GM13976 (cell line): ENCODE measurements around the gene PAQR5.
"Not testable (repeated sequence)": the region's sequence is repeated elsewhere in the genome, so short reads cannot be mapped to it uniquely, and the experiment has no call there.

Experiments used
- DNase-seq: peaks from one replicate; pipeline ENCODE4 v3.0.0; 2012; ENCODE audit warnings: low spot score
- CTCF ChIP-seq: IDR thresholded peaks from 2 replicates; pipeline ENCODE4 v1.5.1; 2012; ENCODE audit warnings: borderline replicate concordance, mild to moderate bottlenecking; ENCODE audit not compliant: insufficient read depth; ENCODE audit errors: extremely low read depth, missing control alignments, control extremely low read depth
- in situ Hi-C: fragments of 300-500 bp; cut with MboI; formaldehyde crosslinking; loops from one replicate; pipeline ENCODE4 v1.12.0; 2022; ENCODE audit warnings: low sequenced_read_pairs, mixed read lengths, inconsistent platforms; ENCODE audit not compliant: unreplicated experiment

Gene PAQR5

GRCh38 chr15:69446953-69447352 lies 148.2 kb downstream of the PAQR5 start:
- in situ Hi-C loops, result no loop called here
- DNase-seq, result no peak
- TF ChIP-seq CTCF, result no peak

- DNase-seq, in situ Hi-C loops: not testable (repeated sequence)
Observed at GRCh38 chr15:69450221-69450620, 151.5 kb downstream of the PAQR5 start.

GRCh38 chr15:69450968-69451695 lies 152.4 kb downstream of the PAQR5 start:
- DNase-seq, result no peak
- TF ChIP-seq CTCF, result no peak
- in situ Hi-C loops, result no loop called here

- no peak for TF ChIP-seq CTCF
- in situ Hi-C loops, result no loop called here
- DNase-seq, result no peak
Observed at GRCh38 chr15:69451951-69452691, 153.4 kb downstream of the PAQR5 start.

- TF ChIP-seq CTCF, result no peak
- DNase-seq, result peak; percentile 94
- in situ Hi-C loops, result no loop called here
Observed at GRCh38 chr15:69452692-69453521, 154.2 kb downstream of the PAQR5 start, which contains the start of gene RPLP1. Gene RPLP1 (plus strand): TSS chr15:69452818. CDS start chr15:69452949, 131 bp downstream.

- no peak for DNase-seq
- in situ Hi-C loops, result no loop called here
- TF ChIP-seq CTCF, result no peak
Observed at GRCh38 chr15:69454953-69455352, 156.2 kb downstream of the PAQR5 start.
